Mucosa of descending colon (tissue), 3 donors: ENCODE results near the gene BRF1. TPM values are rescaled to one million over a fixed set of nuclear protein-coding genes. Genes with fewer than 3 reads are reported as not detected.

ENCODE experiments used
- ATAC-seq: fragments of 200-7000 bp; cut with Tn5 transposase; one replicate; pipeline ENCODE4 v1.9.1; 2020; ENCODE audit warnings: mild to moderate bottlenecking, moderate library complexity
- DNase-seq, 3 donors: peaks; one replicate each; pipeline ENCODE4 v3.0.0-alpha.2; 2020
- H3K36me3 ChIP-seq: fragments of 200-600 bp; one replicate; pipeline ENCODE4 v1.8.0; 2021; ENCODE audit warnings: low read depth, mild to moderate bottlenecking
- H3K4me1 ChIP-seq: fragments of 200-600 bp; one replicate; pipeline ENCODE4 v1.8.0; 2021; ENCODE audit warnings: low read depth, mild to moderate bottlenecking
- H3K4me3 ChIP-seq: fragments of 200-600 bp; one replicate; pipeline ENCODE4 v1.8.0; 2021; ENCODE audit warnings: mild to moderate bottlenecking
- H3K9me3 ChIP-seq: fragments of 200-600 bp; one replicate; pipeline ENCODE4 v1.8.0; 2021; ENCODE audit warnings: mild to moderate bottlenecking
- intact Hi-C, 2 donors: fragments of 100-400 bp; cut with DNase I in 1 of 2; cut with micrococcal nuclease in 1 of 2; formaldehyde crosslinking; loops; one replicate each; pipeline versions ENCODE4 v1.11.0 to v1.11.1; 2022; cut with DNase I, micrococcal nuclease
- total RNA-seq, 3 donors: library from RNA; stranded (reverse); fragmentation: NEBNext Ultra II Directional in 2 of 3; extraction: Animal tissue kit (Norgen Biotek cat#: 25700) in 2 of 3; gene quantifications; one replicate each; pipeline versions ENCODE4 v1.2.1 to v1.2.4, GENCODE V29; 2021 to 2023
- TF ChIP-seq, protein P1 (sequence below): fragments of 200-600 bp; IDR thresholded peaks from one replicate; pipeline ENCODE4 v1.8.0; 2022; ENCODE audit warnings: antibody characterized with exemption, mild to moderate bottlenecking
- donor health status: DM: no; HTN: no; CAD: no; lungs with moderate emphysema.
- donor health status: DM: no; HTN: no; CAD: no.
- donor health status: DM: no; HTN: yes; CAD: no.

BRF1 gene
- total RNA-seq, 3 donors from 2014 or later = 27.4 to 40.1 (median 34.2) TPM

DNA sequence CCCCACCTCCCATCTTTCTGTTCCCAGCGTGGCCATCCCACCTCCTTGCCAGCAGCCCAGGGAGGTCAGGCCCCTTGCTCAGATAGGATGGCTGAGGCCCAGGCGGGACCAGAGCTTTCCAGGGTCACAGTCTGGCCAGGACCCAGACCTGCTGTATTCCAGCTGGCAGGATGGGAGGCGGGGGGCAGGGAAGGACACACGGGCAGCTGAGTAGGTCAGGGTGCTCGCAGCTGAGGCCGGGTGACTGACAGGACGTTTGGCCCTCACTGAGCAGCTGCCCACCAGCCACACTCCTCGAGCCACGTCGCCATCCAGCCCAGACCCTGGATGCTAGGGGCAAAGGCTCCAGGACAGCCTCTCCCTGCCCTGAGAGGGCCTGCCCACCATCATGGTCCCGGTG is 123.7 kb downstream of the BRF1 start:
- Histone ChIP-seq H3K36me3 (no peaks in the 10 kb centered on the region), H3K9me3 (no peaks in the 10 kb centered on the region), H3K4me1 (peaks cover 12% of the 10 kb centered on the region), H3K4me3 (no peak overlapping the region)
- TF ChIP-seq, protein P1, sequence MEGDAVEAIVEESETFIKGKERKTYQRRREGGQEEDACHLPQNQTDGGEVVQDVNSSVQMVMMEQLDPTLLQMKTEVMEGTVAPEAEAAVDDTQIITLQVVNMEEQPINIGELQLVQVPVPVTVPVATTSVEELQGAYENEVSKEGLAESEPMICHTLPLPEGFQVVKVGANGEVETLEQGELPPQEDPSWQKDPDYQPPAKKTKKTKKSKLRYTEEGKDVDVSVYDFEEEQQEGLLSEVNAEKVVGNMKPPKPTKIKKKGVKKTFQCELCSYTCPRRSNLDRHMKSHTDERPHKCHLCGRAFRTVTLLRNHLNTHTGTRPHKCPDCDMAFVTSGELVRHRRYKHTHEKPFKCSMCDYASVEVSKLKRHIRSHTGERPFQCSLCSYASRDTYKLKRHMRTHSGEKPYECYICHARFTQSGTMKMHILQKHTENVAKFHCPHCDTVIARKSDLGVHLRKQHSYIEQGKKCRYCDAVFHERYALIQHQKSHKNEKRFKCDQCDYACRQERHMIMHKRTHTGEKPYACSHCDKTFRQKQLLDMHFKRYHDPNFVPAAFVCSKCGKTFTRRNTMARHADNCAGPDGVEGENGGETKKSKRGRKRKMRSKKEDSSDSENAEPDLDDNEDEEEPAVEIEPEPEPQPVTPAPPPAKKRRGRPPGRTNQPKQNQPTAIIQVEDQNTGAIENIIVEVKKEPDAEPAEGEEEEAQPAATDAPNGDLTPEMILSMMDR = no peak
- intact Hi-C loops = no loop called here
- DNase-seq (no peak), ATAC-seq (no peak)

DNA sequence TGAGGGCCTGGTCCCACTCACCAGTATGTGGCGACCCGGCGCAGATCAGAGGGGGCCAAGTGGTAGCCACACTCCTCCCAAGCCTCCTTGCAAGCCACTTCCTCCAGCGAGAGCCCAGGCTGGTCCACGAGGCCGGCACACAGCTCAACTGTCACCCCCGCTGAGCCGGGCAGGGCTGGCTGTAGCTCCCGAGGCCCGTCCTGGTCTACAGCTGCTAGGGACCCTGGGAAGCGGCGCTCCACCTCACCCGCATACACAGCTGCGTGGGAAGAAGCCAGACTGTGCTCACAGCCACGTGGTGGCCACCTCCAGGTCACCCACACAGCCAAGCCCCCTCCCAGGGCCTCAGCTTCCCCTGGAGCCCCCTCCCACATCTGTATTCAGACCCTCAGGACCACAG is 124.3 kb downstream of the BRF1 start:
- peaks cover 7% of the 10 kb centered on the region for H3K4me1 ChIP-seq
- intact Hi-C loops = no loop called here
- no peak overlapping the region for H3K4me3 ChIP-seq
- H3K9me3 ChIP-seq = no peaks in the 10 kb centered on the region
- TF ChIP-seq, protein P1 = no peak
- ATAC-seq (no peak), DNase-seq (no peak)
- H3K36me3 ChIP-seq = no peaks in the 10 kb centered on the region

DNA sequence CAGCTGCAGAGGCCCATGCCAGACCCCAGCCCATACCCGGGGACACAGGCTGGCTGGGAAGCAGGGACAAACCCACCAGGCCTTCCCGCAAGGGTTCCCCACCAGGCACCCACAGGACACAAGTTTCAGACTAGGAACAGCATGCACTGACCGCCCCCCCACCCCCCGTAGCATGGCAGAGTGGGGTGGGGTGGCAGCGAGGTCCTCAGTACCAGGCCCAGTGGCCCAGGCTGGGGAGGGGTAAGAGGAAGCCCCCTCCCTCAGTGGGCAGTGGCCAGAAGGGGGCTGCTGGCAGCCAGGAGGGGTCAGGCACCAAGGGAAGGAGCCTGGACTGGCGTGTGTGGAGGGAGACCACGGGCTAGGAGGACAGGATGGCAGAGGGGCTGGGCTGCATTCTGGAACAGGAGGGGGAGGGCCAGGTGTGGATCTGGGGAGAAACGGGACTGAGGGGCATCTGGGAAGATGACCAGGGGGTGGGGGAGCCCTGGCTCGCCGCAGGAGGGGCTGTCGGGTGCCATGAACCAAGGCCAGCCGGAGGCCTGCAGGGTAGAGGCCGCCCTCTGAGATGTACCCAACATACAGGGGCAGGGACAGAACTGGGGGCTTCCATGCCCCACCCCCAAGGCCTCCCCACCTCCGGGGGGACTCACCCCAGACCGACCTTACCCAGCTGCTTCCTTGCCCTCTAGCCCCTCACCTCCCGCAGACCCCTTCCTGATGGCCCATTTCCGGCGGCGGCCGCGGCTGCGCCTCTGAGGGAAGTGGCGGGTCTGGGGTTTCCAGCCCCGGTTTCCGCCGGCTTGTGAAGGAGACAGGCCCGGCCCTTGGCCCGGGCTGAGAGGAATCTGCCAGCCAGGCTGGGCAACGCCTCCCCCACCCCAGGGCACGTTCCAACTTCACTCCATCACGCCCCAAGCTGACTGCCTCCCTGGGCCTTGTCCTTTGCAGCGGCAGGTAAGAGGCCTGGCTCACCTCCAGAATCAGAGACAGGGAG is 126.6 kb downstream of the BRF1 start:
- peak; percentile 18 for ATAC-seq
- Histone ChIP-seq H3K9me3 (no peaks in the 10 kb centered on the region), H3K4me1 (peaks cover under 1% of the 10 kb centered on the region), H3K36me3 (no peaks in the 10 kb centered on the region), H3K4me3 (no peak overlapping the region)
- TF ChIP-seq, protein P1 = no peak
- DNase-seq = peak in 2 of 3 donors; percentile 57 to 70
- intact Hi-C loops = no loop called here

DNA sequence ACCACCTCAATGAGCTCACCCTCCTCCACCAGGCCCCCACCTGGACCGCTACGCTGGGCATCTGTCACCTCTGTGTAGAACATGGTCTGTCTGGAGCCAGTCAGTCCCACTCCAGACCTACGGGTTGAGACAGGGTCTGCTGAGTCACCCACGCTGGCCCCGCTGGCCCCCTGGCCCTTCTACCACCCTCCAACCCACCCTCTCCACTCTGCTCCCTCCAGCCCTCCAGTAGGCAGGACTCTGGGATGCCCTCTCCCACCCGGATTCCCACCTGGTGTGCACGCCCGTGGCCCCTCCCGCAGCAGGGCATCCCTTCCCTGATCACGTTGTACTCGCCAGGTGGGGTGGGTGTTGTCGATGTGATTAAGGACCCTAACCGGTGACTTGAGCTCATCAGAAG is 127.7 kb downstream of the BRF1 start:
- intact Hi-C loops = no loop called here
- H3K4me1 ChIP-seq = peaks cover 5% of the 10 kb centered on the region
- no peak overlapping the region for H3K4me3 ChIP-seq
- TF ChIP-seq, protein P1 = no peak
- DNase-seq (no peak), ATAC-seq (no peak)
- no peaks in the 10 kb centered on the region for H3K36me3 ChIP-seq
- no peaks in the 10 kb centered on the region for H3K9me3 ChIP-seq

DNA sequence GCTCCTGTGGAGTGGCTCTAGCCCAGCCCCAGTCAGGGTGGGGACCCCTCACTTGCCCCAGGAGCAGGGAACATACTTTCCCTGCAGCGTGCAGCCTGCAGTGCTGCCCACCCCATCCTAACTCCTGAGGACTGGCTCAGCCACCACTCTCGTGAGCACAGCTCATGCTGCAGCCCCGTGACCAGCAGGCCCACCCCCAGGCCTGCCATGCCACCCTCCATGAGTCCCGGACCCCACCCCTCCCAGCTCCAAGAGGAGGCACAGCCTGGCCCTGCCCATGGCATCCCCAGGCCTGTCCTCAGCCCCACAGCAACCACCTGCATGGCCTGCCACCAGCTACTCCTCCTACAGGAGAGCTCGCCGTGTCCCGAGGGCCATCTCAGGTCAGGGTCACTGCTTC is 128.3 kb downstream of the BRF1 start:
- peaks cover 5% of the 10 kb centered on the region for H3K4me1 ChIP-seq
- no peaks in the 10 kb centered on the region for H3K9me3 ChIP-seq
- TF ChIP-seq, protein P1 = no peak
- H3K36me3 ChIP-seq = no peaks in the 10 kb centered on the region
- no peak overlapping the region for H3K4me3 ChIP-seq
- intact Hi-C loops = no loop called here
- no peak for ATAC-seq
- no peak for DNase-seq
